Liver (tissue), 9 donors: Measurements from ENCODE around the gene DHRS1. TPM values are rescaled to one million over a fixed set of nuclear protein-coding genes. Genes with fewer than 3 reads are reported as not detected.

Source experiments
- DNase-seq: peaks from one replicate; pipeline ENCODE4 v3.0.0-alpha.2; 2017; ENCODE audit warnings: low spot score
- H3K27ac ChIP-seq, 2 donors: one replicate each; pipeline ENCODE4 v1.7.0; 2013; ENCODE audit warnings: inconsistent platforms in 2 of 2, low read length in 2 of 2, control low read depth in 1 of 2, low read depth in 1 of 2, mild to moderate bottlenecking in 1 of 2
- H3K27me3 ChIP-seq, 4 donors: one replicate each; pipeline versions ENCODE4 v1.6.1 to v1.7.0; 2013; ENCODE audit warnings: low read length in 3 of 4, inconsistent platforms in 1 of 4, mild to moderate bottlenecking in 1 of 4, moderate library complexity in 1 of 4; ENCODE audit not compliant: control insufficient read depth in 4 of 4, insufficient read depth in 4 of 4
- H3K36me3 ChIP-seq, 4 donors: one replicate each; pipeline versions ENCODE4 v1.6.1 to v1.7.0; 2013; ENCODE audit warnings: low read length in 3 of 4, mild to moderate bottlenecking in 3 of 4, low read depth in 1 of 4, moderate library complexity in 1 of 4; ENCODE audit not compliant: control insufficient read depth in 4 of 4, insufficient read depth in 3 of 4
- H3K4me1 ChIP-seq, 4 donors: one replicate each; pipeline versions ENCODE4 v1.6.1 to v1.7.0; 2013; ENCODE audit warnings: low read length in 3 of 4, mild to moderate bottlenecking in 3 of 4, moderate library complexity in 1 of 4; ENCODE audit not compliant: control insufficient read depth in 4 of 4, insufficient read depth in 4 of 4
- H3K4me3 ChIP-seq, 3 donors: one replicate each; pipeline versions ENCODE4 v1.6.1 to v1.7.0; 2013; ENCODE audit warnings: low read length in 3 of 3, control low read depth in 1 of 3, low read depth in 1 of 3, mild to moderate bottlenecking in 1 of 3
- H3K9ac ChIP-seq, 2 donors: one replicate each; pipeline ENCODE4 v1.7.0; 2013; ENCODE audit warnings: low read length in 2 of 2, mild to moderate bottlenecking in 2 of 2, moderate library complexity in 2 of 2, control low read depth in 1 of 2, low read depth in 1 of 2
- H3K9me3 ChIP-seq, 4 donors: one replicate each; pipeline versions ENCODE4 v1.6.1 to v1.7.0; 2013; ENCODE audit warnings: low read length in 3 of 4; ENCODE audit not compliant: control insufficient read depth in 4 of 4
- ATF3 ChIP-seq: IDR thresholded peaks from 2 replicates; pipeline ENCODE4 v1.6.1; 2016; ENCODE audit warnings: antibody characterized with exemption
- CTCF ChIP-seq: fragments of 150-350 bp; IDR thresholded peaks from 2 replicates; pipeline ENCODE4 v1.5.1; 2017; ENCODE audit warnings: improper control_type of control experiment, low read depth, low read length; ENCODE audit not compliant: missing input control
- EGR1 ChIP-seq, 2 donors: IDR thresholded peaks; 2 replicates each; pipeline ENCODE4 v1.6.1; 2016 to 2018; ENCODE audit warnings: antibody characterized with exemption in 2 of 2, low read depth in 2 of 2
- FOXA1 ChIP-seq: IDR thresholded peaks from 2 replicates; pipeline ENCODE4 v1.6.1; 2016; ENCODE audit warnings: antibody characterized with exemption
- FOXA2 ChIP-seq: IDR thresholded peaks from 2 replicates; pipeline ENCODE4 v1.6.1; 2016; ENCODE audit warnings: antibody characterized with exemption
- GABPA ChIP-seq, 2 donors: IDR thresholded peaks in 1 of 2; conservative IDR thresholded peaks in 1 of 2; 2 replicates each; pipeline ENCODE4 v1.6.1; 2016; ENCODE audit warnings: antibody characterized with exemption in 2 of 2, mild to moderate bottlenecking in 1 of 2, moderate library complexity in 1 of 2
- HNF4A ChIP-seq, 2 donors: conservative IDR thresholded peaks; 2 replicates each; pipeline ENCODE4 v1.6.1; 2016; ENCODE audit warnings: antibody characterized with exemption in 2 of 2, mild to moderate bottlenecking in 2 of 2
- HNF4G ChIP-seq: IDR thresholded peaks from 2 replicates; pipeline ENCODE4 v1.6.1; 2016; ENCODE audit warnings: antibody characterized with exemption
- JUND ChIP-seq, 2 donors: IDR thresholded peaks; 2 replicates each; pipeline ENCODE4 v1.6.1; 2016; ENCODE audit warnings: antibody characterized with exemption in 2 of 2
- MAX ChIP-seq: IDR thresholded peaks from 2 replicates; pipeline ENCODE4 v1.6.1; 2016; ENCODE audit warnings: antibody characterized with exemption
- NR2F2 ChIP-seq: IDR thresholded peaks from 2 replicates; pipeline ENCODE4 v1.6.1; 2016; ENCODE audit warnings: antibody characterized with exemption
- RAD21 ChIP-seq, 2 donors: IDR thresholded peaks; 2 replicates each; pipeline ENCODE4 v1.6.1; 2016; ENCODE audit warnings: antibody characterized with exemption in 2 of 2, mild to moderate bottlenecking in 2 of 2
- REST ChIP-seq: IDR thresholded peaks from 2 replicates; pipeline ENCODE4 v1.6.1; 2016; ENCODE audit warnings: antibody characterized with exemption, mild to moderate bottlenecking
- RXRA ChIP-seq, 2 donors: IDR thresholded peaks; 2 replicates each; pipeline ENCODE4 v1.6.1; 2017 to 2018; ENCODE audit warnings: antibody characterized with exemption in 2 of 2, mild to moderate bottlenecking in 1 of 2
- SP1 ChIP-seq: IDR thresholded peaks from 2 replicates; pipeline ENCODE4 v1.6.1; 2018; ENCODE audit warnings: antibody characterized with exemption, mild to moderate bottlenecking
- TAF1 ChIP-seq: conservative IDR thresholded peaks from 2 replicates; pipeline ENCODE4 v1.6.1; 2016; ENCODE audit warnings: antibody characterized with exemption, mild to moderate bottlenecking
- YY1 ChIP-seq: IDR thresholded peaks from 2 replicates; pipeline ENCODE4 v1.6.1; 2016; ENCODE audit warnings: antibody characterized with exemption, mild to moderate bottlenecking
- WGBS: extraction: QIAGEN DNeasy Blood & Tissue Kit; methylation state at CpG from one replicate; pipeline ENCODE4 v1.1.7; 2013; 5-methylcytosine and 5-hydroxymethylcytosine counted together
- polyA plus RNA-seq, 2 donors: library from polyadenylated mRNA; stranded (reverse) in 1 of 2; unstranded in 1 of 2; fragments of 200-250 nt in 1 of 2; fragments of >200 nt in 1 of 2; fragmentation: Nextera tagmentation in 1 of 2; extraction: Ambion mirVana in 1 of 2; gene quantifications; one replicate each; pipeline versions ENCODE4 v1.2.1 to v1.2.3, GENCODE V29; 2013 to 2015
- total RNA-seq, 2 donors: library from RNA; depleted of rRNA; stranded (reverse); fragments of >200 nt; gene quantifications; one replicate each; pipeline ENCODE4 v1.2.3, GENCODE V29; 2014
- donor health status: healthy.
- donor health status: healthy.
- donor health status: healthy.
- donor health status: healthy.
- donor health status: healthy.

The DHRS1 gene
- total and polyA plus RNA-seq, 4 donors = 30.3 to 84.9 (median 50.2) TPM

- DNase-seq = no peak
- no peak overlapping the region for H3K27ac ChIP-seq
- 95% methylated on average over 14 of the region's 14 CpGs for WGBS
- H3K4me3 ChIP-seq = no peak overlapping the region
- TF ChIP-seq MAX (no peak), JUND (IDR thresholded peaks at IDR 0.05) (no peak), FOXA2 (no peak), HNF4A (conservative IDR thresholded peaks at IDR 0.05) (no peak), GABPA (IDR thresholded peaks at IDR 0.05 in 1 of 2, conservative IDR thresholded peaks at IDR 0.05 in 1 of 2) (no peak), HNF4G (no peak), TAF1 (no peak), CTCF (no peak), SP1 (no peak), ATF3 (no peak), YY1 (no peak), NR2F2 (no peak)
- peaks cover 1 to 19% (median 4%) of the 10 kb centered on the region in 4 donors for H3K4me1 ChIP-seq
- peaks cover 0 to 38% (median 10%) of the 10 kb centered on the region in 4 donors for H3K36me3 ChIP-seq
- H3K27me3 ChIP-seq = no peaks in the 10 kb centered on the region
- no peaks in the 10 kb centered on the region for H3K9me3 ChIP-seq
- no peak overlapping the region for H3K9ac ChIP-seq
Measured at GRCh38 chr14:24269910-24270536, 29.6 kb downstream of the DHRS1 start.

GRCh38 chr14:24269368-24269767, 30.2 kb downstream of the DHRS1 start:
- Histone ChIP-seq H3K4me3 (no peak overlapping the region), H3K9me3 (no peaks in the 10 kb centered on the region), H3K27ac (no peak overlapping the region), H3K27me3 (no peaks in the 10 kb centered on the region), H3K4me1 (peaks cover 1 to 19% (median 4%) of the 10 kb centered on the region in 4 donors), H3K9ac (no peak overlapping the region), H3K36me3 (peaks cover 0 to 38% (median 10%) of the 10 kb centered on the region in 4 donors)
- TF ChIP-seq HNF4A (conservative IDR thresholded peaks at IDR 0.05) (no peak), YY1 (no peak), FOXA2 (no peak)
- 95% methylated on average over 8 of the region's 8 CpGs for WGBS
- no peak for DNase-seq

GRCh38 chr14:24268225-24268624, 31.4 kb downstream of the DHRS1 start:
- Histone ChIP-seq H3K36me3 (peaks cover 0 to 38% (median 10%) of the 10 kb centered on the region in 4 donors), H3K9me3 (no peaks in the 10 kb centered on the region), H3K4me1 (peaks cover 1 to 11% (median 4%) of the 10 kb centered on the region in 4 donors), H3K4me3 (no peak overlapping the region), H3K27me3 (no peaks in the 10 kb centered on the region), H3K9ac (no peak overlapping the region), H3K27ac (no peak overlapping the region)
- no peak for DNase-seq
- 93% methylated on average over 9 of the region's 9 CpGs for WGBS
- TF ChIP-seq GABPA (IDR thresholded peaks at IDR 0.05 in 1 of 2, conservative IDR thresholded peaks at IDR 0.05 in 1 of 2) = no peak
- no peak for TF ChIP-seq REST
- TF ChIP-seq FOXA1 = no peak
- no peak for TF ChIP-seq HNF4A (conservative IDR thresholded peaks at IDR 0.05)
- TF ChIP-seq HNF4G = no peak
- no peak for TF ChIP-seq RXRA (IDR thresholded peaks at IDR 0.05)
- TF ChIP-seq EGR1 (IDR thresholded peaks at IDR 0.05; ENCODE audit: low read depth in 2 of 2) = no peak
- no peak for TF ChIP-seq RAD21 (IDR thresholded peaks at IDR 0.05)
- no peak for TF ChIP-seq ATF3
- TF ChIP-seq TAF1 = no peak
- TF ChIP-seq CTCF = no peak
- TF ChIP-seq YY1 = no peak
- TF ChIP-seq JUND (IDR thresholded peaks at IDR 0.05) = no peak
- TF ChIP-seq NR2F2 = no peak
- no peak for TF ChIP-seq MAX
- TF ChIP-seq FOXA2 = no peak
- TF ChIP-seq SP1 = no peak
